NCI-H2107 treated with DMSO at 0.1 percent for 48 hours (cell line): Measurements from ENCODE around the gene SLC25A41.

Experiments
- DNase-seq: peaks from one replicate; lab custom pipeline; 2025; ENCODE audit not compliant: unreplicated experiment; lab: John Stamatoyannopoulos, UW

The SLC25A41 gene

GRCh38 chr19:6376512-6377190, 56.9 kb downstream of the SLC25A41 start:
- DNase-seq: peak; percentile 80
